MM.1S (cell line): Measurements from ENCODE around the gene BMP2K.

Experiments used
- DNase-seq: peaks from one replicate; pipeline ENCODE4 v3.0.0-alpha.2; 2015
- H2AFZ ChIP-seq: fragments of 300-600 bp; sonication (generic); 2 replicates; pipeline ENCODE4 v1.6.0; 2016; ENCODE audit warnings: antibody characterized with exemption, low read length
- H3F3A ChIP-seq: fragments of 300-600 bp; sonication (generic); 2 replicates; pipeline ENCODE4 v1.6.1; 2016; ENCODE audit warnings: mild to moderate bottlenecking, antibody characterized with exemption, low read length, moderate library complexity, mixed read lengths; ENCODE audit not compliant: insufficient read depth
- H3K27ac ChIP-seq: fragments of 300-600 bp; sonication (generic); 2 replicates; pipeline ENCODE4 v1.5.1; 2016; ENCODE audit warnings: mild to moderate bottlenecking, low read length
- H3K27me3 ChIP-seq: fragments of 300-600 bp; sonication (generic); replicated peaks from 2 replicates; pipeline ENCODE4 v1.6.0; 2016; ENCODE audit warnings: low read length; ENCODE audit not compliant: insufficient read depth
- H3K36me3 ChIP-seq: fragments of 300-600 bp; sonication (generic); replicated peaks from 2 replicates; pipeline ENCODE4 v1.6.1; 2016; ENCODE audit warnings: mild to moderate bottlenecking, low read length, mixed read lengths; ENCODE audit not compliant: insufficient read depth
- H3K4me1 ChIP-seq: fragments of 300-600 bp; sonication (generic); 2 replicates; pipeline ENCODE4 v1.6.1; 2016; ENCODE audit warnings: low read length, mixed read lengths
- H3K4me2 ChIP-seq: fragments of 300-600 bp; sonication (generic); 2 replicates; pipeline ENCODE4 v1.6.0; 2016; ENCODE audit warnings: low read depth, low read length
- H3K4me3 ChIP-seq: fragments of 300-600 bp; sonication (generic); 2 replicates; pipeline ENCODE4 v1.5.1; 2016; ENCODE audit warnings: low read length, mixed read lengths
- H3K79me2 ChIP-seq: fragments of 300-600 bp; sonication (generic); 2 replicates; pipeline ENCODE4 v1.6.1; 2016; ENCODE audit warnings: mixed run types, low read length, mixed read lengths
- H3K9ac ChIP-seq: fragments of 300-600 bp; sonication (generic); 2 replicates; pipeline ENCODE4 v1.6.1; 2016; ENCODE audit warnings: low read length, mixed read lengths
- H3K9me2 ChIP-seq: fragments of 300-600 bp; sonication (generic); replicated peaks from 2 replicates; pipeline ENCODE4 v1.6.1; 2016; ENCODE audit warnings: mild to moderate bottlenecking, low read length, mixed read lengths; ENCODE audit not compliant: insufficient read depth
- H3K9me3 ChIP-seq: fragments of 300-600 bp; sonication (generic); replicated peaks from 2 replicates; pipeline ENCODE4 v1.6.1; 2016; ENCODE audit warnings: mild to moderate bottlenecking, low read length, mixed read lengths; ENCODE audit not compliant: insufficient read depth
- H4K20me1 ChIP-seq: fragments of 300-600 bp; sonication (generic); 2 replicates; pipeline ENCODE4 v1.6.1; 2016; ENCODE audit warnings: mild to moderate bottlenecking, low read length, moderate library complexity, mixed read lengths; ENCODE audit not compliant: insufficient read depth
- EZH2 ChIP-seq: fragments of 300-600 bp; sonication (generic); optimal IDR thresholded peaks from 2 replicates; pipeline ENCODE3; 2017; ENCODE audit warnings: low read depth, mild to moderate bottlenecking, antibody characterized with exemption, low read length, mixed read lengths
- EZH2phosphoT487 ChIP-seq: fragments of 300-600 bp; sonication (generic); IDR thresholded peaks from 2 replicates; pipeline ENCODE4 v1.6.1; 2018; ENCODE audit warnings: antibody characterized with exemption, low read length
- TF ChIP-seq, protein P1 (sequence below): fragments of 300-600 bp; sonication (generic); IDR thresholded peaks from 2 replicates; pipeline ENCODE4 v1.5.1; 2016; ENCODE audit warnings: antibody characterized with exemption, low read length, mixed read lengths

Gene BMP2K

DNA sequence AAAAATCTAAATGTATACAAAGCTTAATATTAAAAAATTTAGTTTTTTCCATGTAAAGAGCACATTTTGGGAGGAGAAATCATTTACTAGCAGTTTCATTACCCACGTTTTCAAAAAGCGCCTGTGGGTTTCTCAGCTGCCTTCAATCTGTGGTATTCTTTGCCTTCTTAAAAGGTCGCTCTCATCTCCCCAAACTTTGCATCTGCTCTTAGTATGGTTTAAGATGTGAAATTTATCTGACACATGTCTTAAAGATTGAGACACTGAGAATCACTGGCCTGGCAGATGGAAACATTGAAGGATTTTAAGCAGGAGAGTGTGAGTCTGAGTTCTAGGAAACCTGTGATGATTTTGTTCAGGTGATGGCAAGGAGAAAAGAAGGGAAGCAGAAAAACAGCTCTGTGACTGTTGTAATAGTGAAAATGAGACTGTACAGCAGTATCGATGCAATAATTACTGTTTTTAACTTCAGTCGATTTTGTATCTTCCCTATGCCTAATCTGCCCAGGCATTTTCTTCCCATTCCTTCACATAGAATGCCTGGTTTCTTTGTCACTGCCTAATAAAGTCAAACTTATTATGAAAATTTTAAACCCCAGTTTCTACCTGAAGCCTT, 87.2 kb downstream of the BMP2K start:
- H3K9me3 ChIP-seq: no peaks in the 10 kb centered on the region
- TF ChIP-seq EZH2: no peak
- TF ChIP-seq EZH2phosphoT487: no peak
- TF ChIP-seq, protein P1, sequence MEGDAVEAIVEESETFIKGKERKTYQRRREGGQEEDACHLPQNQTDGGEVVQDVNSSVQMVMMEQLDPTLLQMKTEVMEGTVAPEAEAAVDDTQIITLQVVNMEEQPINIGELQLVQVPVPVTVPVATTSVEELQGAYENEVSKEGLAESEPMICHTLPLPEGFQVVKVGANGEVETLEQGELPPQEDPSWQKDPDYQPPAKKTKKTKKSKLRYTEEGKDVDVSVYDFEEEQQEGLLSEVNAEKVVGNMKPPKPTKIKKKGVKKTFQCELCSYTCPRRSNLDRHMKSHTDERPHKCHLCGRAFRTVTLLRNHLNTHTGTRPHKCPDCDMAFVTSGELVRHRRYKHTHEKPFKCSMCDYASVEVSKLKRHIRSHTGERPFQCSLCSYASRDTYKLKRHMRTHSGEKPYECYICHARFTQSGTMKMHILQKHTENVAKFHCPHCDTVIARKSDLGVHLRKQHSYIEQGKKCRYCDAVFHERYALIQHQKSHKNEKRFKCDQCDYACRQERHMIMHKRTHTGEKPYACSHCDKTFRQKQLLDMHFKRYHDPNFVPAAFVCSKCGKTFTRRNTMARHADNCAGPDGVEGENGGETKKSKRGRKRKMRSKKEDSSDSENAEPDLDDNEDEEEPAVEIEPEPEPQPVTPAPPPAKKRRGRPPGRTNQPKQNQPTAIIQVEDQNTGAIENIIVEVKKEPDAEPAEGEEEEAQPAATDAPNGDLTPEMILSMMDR: no peak
- no peak overlapping the region for H3K4me2 ChIP-seq
- no peak for DNase-seq
- no peaks in the 10 kb centered on the region for H3K36me3 ChIP-seq
- H3K4me3 ChIP-seq: no peak overlapping the region
- no peaks in the 10 kb centered on the region for H3K4me1 ChIP-seq
- no peaks in the 10 kb centered on the region for H3K79me2 ChIP-seq
- no peaks in the 10 kb centered on the region for H3K9me2 ChIP-seq
- H3K27me3 ChIP-seq: no peaks in the 10 kb centered on the region
- no peak overlapping the region for H2AFZ ChIP-seq
- no peak overlapping the region for H3K9ac ChIP-seq
- H3F3A ChIP-seq: no peaks in the 10 kb centered on the region
- H4K20me1 ChIP-seq: no peaks in the 10 kb centered on the region
- H3K27ac ChIP-seq: no peak overlapping the region

DNA sequence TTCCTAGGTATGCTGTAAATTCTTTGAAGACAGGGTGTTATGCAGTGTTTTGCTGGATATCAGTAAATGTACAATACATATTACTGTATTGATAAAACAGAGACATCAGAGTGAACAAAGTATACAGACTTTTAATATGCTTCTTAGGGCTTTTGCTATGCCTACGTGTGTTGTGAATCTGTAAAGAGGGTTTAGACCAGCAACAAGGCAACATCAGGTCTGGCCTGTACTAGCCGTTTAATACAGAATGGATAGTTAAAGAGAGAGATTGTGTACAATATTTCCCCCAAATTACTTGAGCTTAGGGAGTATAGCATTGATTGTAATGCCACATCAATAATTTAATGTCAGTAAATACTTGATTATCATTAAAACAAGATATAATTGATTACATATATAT, 87.8 kb downstream of the BMP2K start:
- Histone ChIP-seq H2AFZ (no peak overlapping the region), H3K36me3 (no peaks in the 10 kb centered on the region), H3K9me2 (no peaks in the 10 kb centered on the region), H3F3A (no peaks in the 10 kb centered on the region), H4K20me1 (no peaks in the 10 kb centered on the region), H3K4me2 (no peak overlapping the region), H3K4me3 (no peak overlapping the region), H3K9me3 (no peaks in the 10 kb centered on the region), H3K79me2 (no peaks in the 10 kb centered on the region), H3K4me1 (no peaks in the 10 kb centered on the region), H3K27ac (no peak overlapping the region), H3K9ac (no peak overlapping the region), H3K27me3 (no peaks in the 10 kb centered on the region)
- TF ChIP-seq EZH2 (no peak), EZH2phosphoT487 (no peak)
- TF ChIP-seq, protein P1: no peak
- DNase-seq: no peak

DNA sequence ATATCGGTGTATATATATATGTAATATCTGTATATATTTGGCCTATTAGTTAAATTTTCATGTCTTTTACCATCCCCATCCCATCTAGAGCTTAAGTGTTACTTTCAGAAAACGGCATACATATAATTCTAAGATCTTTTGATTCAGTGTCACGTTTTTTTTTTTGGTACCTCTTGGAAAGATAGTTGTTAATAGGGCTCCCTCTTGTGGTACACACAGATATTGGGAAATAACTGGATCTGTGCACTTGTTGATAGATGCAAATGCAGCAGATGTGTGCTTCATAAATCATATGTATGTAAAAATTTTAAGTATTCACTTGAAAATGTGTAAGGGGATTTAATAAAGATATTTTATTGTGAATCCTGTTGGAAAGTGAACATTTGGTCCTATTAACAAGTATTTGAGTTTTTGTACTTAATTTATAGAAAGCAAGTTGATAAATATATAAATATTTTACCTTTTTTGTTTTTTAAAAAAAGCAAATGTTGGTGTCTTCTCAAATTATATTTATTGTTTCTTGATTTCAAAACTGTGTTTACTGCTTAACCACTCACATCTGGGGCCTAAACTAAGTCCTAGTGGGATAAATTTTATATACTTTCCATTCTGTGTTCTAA, 88.4 kb downstream of the BMP2K start:
- no peaks in the 10 kb centered on the region for H3K36me3 ChIP-seq
- no peaks in the 10 kb centered on the region for H3F3A ChIP-seq
- H3K27ac ChIP-seq: no peak overlapping the region
- no peaks in the 10 kb centered on the region for H3K9me2 ChIP-seq
- no peak overlapping the region for H3K4me2 ChIP-seq
- H3K4me3 ChIP-seq: no peak overlapping the region
- DNase-seq: peak; percentile 80
- H3K9ac ChIP-seq: no peak overlapping the region
- no peak overlapping the region for H2AFZ ChIP-seq
- H3K27me3 ChIP-seq: no peaks in the 10 kb centered on the region
- no peaks in the 10 kb centered on the region for H3K9me3 ChIP-seq
- TF ChIP-seq, protein P1: peak; percentile 67
- no peak for TF ChIP-seq EZH2
- no peaks in the 10 kb centered on the region for H4K20me1 ChIP-seq
- H3K4me1 ChIP-seq: no peaks in the 10 kb centered on the region
- H3K79me2 ChIP-seq: no peaks in the 10 kb centered on the region
